GM12878 (cell line): ENCODE data around the gene CCDC97. TPM values are rescaled to one million over a fixed set of nuclear protein-coding genes. Genes with fewer than 3 reads are reported as not detected.

Source experiments
- ATAC-seq: fragments of 200-7000 bp; cut with Tn5 transposase; 3 replicates; pipeline ENCODE4 v1.9.1; 2020; ENCODE audit warnings: mild to moderate bottlenecking, moderate library complexity
- BruUV-seq: library from RNA; stranded (reverse); fragments of 400-500 nt; replicated peaks from 2 replicates; lab custom pipeline; 2021; lab: Mats Ljungman, UMichigan
- CTCF ChIA-PET: fragments of 300-600 bp; sonication (Branson Sonifier 250); formaldehyde crosslinking; extraction: SDS; loops from one replicate; lab custom pipeline; 2021; ENCODE audit warnings: inconsistent platforms; lab: Yijun Ruan, JAX
- POLR2A ChIA-PET: fragments of 350-600 bp; formaldehyde crosslinking; extraction: SDS; loops from one replicate; lab custom pipeline; 2021; ENCODE audit warnings: inconsistent platforms; lab: Charles Lee
- RAD21 ChIA-PET: fragments of 300-600 bp; sonication (Branson Sonifier 250); formaldehyde crosslinking; loops from one replicate; lab custom pipeline; 2023; ENCODE audit warnings: antibody characterized with exemption; ENCODE audit not compliant: unreplicated experiment; lab: Charles Lee
- SMC1A ChIA-PET: fragments of 300-600 bp; sonication (Branson Sonifier 250); formaldehyde crosslinking; loops from one replicate; lab custom pipeline; 2023; ENCODE audit not compliant: unreplicated experiment, uncharacterized antibody; lab: Charles Lee
- DNase-seq: peaks from one replicate; pipeline ENCODE4 v3.0.0-alpha.2; 2011; ENCODE audit warnings: low read depth, low spot score
- FAIRE-seq: peaks from 3 replicates; lab custom pipeline; 2011; peaks lifted over from hg19 to GRCh38; lab: Jason Lieb, UNC
- H2AFZ ChIP-seq: 2 replicates; pipeline ENCODE4 v1.6.0; 2011; ENCODE audit warnings: low read depth, low read length, control low read depth; ENCODE audit not compliant: control insufficient read depth
- H3K27ac ChIP-seq: 2 replicates; pipeline ENCODE4 v1.5.1; 2011; ENCODE audit warnings: control low read depth; ENCODE audit not compliant: control insufficient read depth, insufficient read depth
- H3K27me3 ChIP-seq, 2 experiments: replicated peaks in 1 of 2; 2 replicates each; pipeline versions ENCODE4 v1.6.0 to v1.6.1; 2011; ENCODE audit warnings: low read length in 1 of 2; ENCODE audit not compliant: control insufficient read depth in 2 of 2, insufficient read depth in 2 of 2
- H3K36me3 ChIP-seq, 2 experiments: 2 replicates each; pipeline ENCODE4 v1.5.1; 2011; ENCODE audit warnings: low read length in 1 of 2; ENCODE audit not compliant: control insufficient read depth in 2 of 2, insufficient read depth in 2 of 2
- H3K4me1 ChIP-seq: 2 replicates; pipeline ENCODE4 v1.6.1; 2011; ENCODE audit warnings: mild to moderate bottlenecking, low read length, moderate library complexity, mixed read lengths; ENCODE audit not compliant: control insufficient read depth, insufficient read depth
- H3K4me2 ChIP-seq: 2 replicates; pipeline ENCODE4 v1.6.0; 2011; ENCODE audit warnings: control low read depth; ENCODE audit not compliant: control insufficient read depth, insufficient read depth
- H3K4me3 ChIP-seq: fragments of 200-600 bp; sonication (generic); 2 replicates; pipeline ENCODE4 v1.5.1; 2016
- H3K79me2 ChIP-seq: 2 replicates; pipeline ENCODE4 v1.6.0; 2011; ENCODE audit warnings: low read length; ENCODE audit not compliant: control insufficient read depth, insufficient read depth
- H3K9ac ChIP-seq: 2 replicates; pipeline ENCODE4 v1.8.0; 2011; ENCODE audit warnings: low read length, control low read depth, mixed read lengths; ENCODE audit not compliant: control insufficient read depth, insufficient read depth
- H3K9me3 ChIP-seq: replicated peaks from 3 replicates; pipeline ENCODE4 v1.5.1; 2011; ENCODE audit warnings: mild to moderate bottlenecking, low read length; ENCODE audit not compliant: control insufficient read depth, insufficient read depth
- H4K20me1 ChIP-seq: 2 replicates; pipeline ENCODE4 v1.6.0; 2011; ENCODE audit not compliant: control insufficient read depth, insufficient read depth
- ASH2L ChIP-seq: fragments of 300-600, 200-600 bp; sonication (generic); IDR thresholded peaks from 2 replicates; pipeline ENCODE4 v1.6.1; 2017; ENCODE audit warnings: low read depth, mild to moderate bottlenecking, borderline replicate concordance
- CREM ChIP-seq: IDR thresholded peaks from 2 replicates; pipeline ENCODE4 v1.6.1; 2014; ENCODE audit warnings: antibody characterized with exemption, low read depth
- E2F4 ChIP-seq: IDR thresholded peaks from 2 replicates; pipeline ENCODE4 v1.6.1; 2012; ENCODE audit warnings: low read depth, low read length, improper control_type of control experiment
- EGR1 ChIP-seq, 2 experiments: IDR thresholded peaks; 1 replicate in 1 of 2; 2 replicates in 1 of 2; pipeline ENCODE4 v1.6.1; 2011 to 2012; ENCODE audit warnings: low read depth in 2 of 2, low read length in 2 of 2, borderline replicate concordance in 1 of 2, mild to moderate bottlenecking in 1 of 2, moderate library complexity in 1 of 2
- HSF1 ChIP-seq: fragments of 150-350 bp; IDR thresholded peaks from 2 replicates; pipeline ENCODE4 v1.6.1; 2014; ENCODE audit warnings: mild to moderate bottlenecking, low read depth, low read length
- IKZF1 ChIP-seq: fragments of 450-650 bp; conservative IDR thresholded peaks from 2 replicates; pipeline ENCODE4 v1.6.1; 2017; ENCODE audit warnings: antibody characterized with exemption, mild to moderate bottlenecking
- MTA2 ChIP-seq: fragments of 450-650 bp; IDR thresholded peaks from 2 replicates; pipeline ENCODE4 v1.6.1; 2016; ENCODE audit warnings: low read depth, mild to moderate bottlenecking, moderate library complexity
- MXI1 ChIP-seq: fragments of 150-350 bp; IDR thresholded peaks from 2 replicates; pipeline ENCODE4 v1.6.1; 2011; ENCODE audit warnings: low read depth, mild to moderate bottlenecking, inconsistent platforms, low read length, improper control_type of control experiment
- NFYA ChIP-seq: IDR thresholded peaks from 2 replicates; pipeline ENCODE4 v1.6.1; 2011; ENCODE audit warnings: low read depth, mild to moderate bottlenecking, low read length, improper control_type of control experiment, borderline replicate concordance
- POLR2AphosphoS5 ChIP-seq: IDR thresholded peaks from 2 replicates; pipeline ENCODE4 v1.6.1; 2011; ENCODE audit warnings: mild to moderate bottlenecking, low read length, inconsistent platforms
- RAD21 ChIP-seq: IDR thresholded peaks from 2 replicates; pipeline ENCODE4 v1.6.1; 2011; ENCODE audit warnings: mild to moderate bottlenecking, low read depth, low read length, moderate library complexity; ENCODE audit not compliant: insufficient read depth
- SP1 ChIP-seq: IDR thresholded peaks from one replicate; pipeline ENCODE4 v1.6.1; 2011; ENCODE audit warnings: low read depth, low read length
- STAT3 ChIP-seq: IDR thresholded peaks from 2 replicates; pipeline ENCODE4 v1.6.1; 2011; ENCODE audit warnings: low read depth, low read length, improper control_type of control experiment
- TAF1 ChIP-seq: IDR thresholded peaks from 2 replicates; pipeline ENCODE4 v1.6.1; 2011; ENCODE audit warnings: mild to moderate bottlenecking, low read depth, low read length, borderline replicate concordance
- TBL1XR1 ChIP-seq: IDR thresholded peaks from 2 replicates; pipeline ENCODE4 v1.6.1; 2012; ENCODE audit warnings: low read depth, low read length, improper control_type of control experiment
- TCF7 ChIP-seq: IDR thresholded peaks from 2 replicates; pipeline ENCODE4 v1.6.1; 2014; ENCODE audit warnings: antibody characterized with exemption, borderline replicate concordance
- ZBTB4 ChIP-seq: fragments of 450-650 bp; formaldehyde crosslinking; IDR thresholded peaks from 2 replicates; pipeline ENCODE4 v1.4.0; 2022; ENCODE audit warnings: mild to moderate bottlenecking, moderate library complexity
- ZZZ3 ChIP-seq: IDR thresholded peaks from 2 replicates; pipeline ENCODE4 v1.6.1; 2011; ENCODE audit warnings: low read depth; ENCODE audit not compliant: control insufficient read depth, insufficient read length
- WGBS: methylation state at CpG from one replicate; pipeline ENCODE4 v1.1.6; 2016; ENCODE audit warnings: low lambda C conversion rate; ENCODE audit not compliant: insufficient replicate concordance, insufficient coverage; ENCODE audit errors: missing lambda C conversion rate; 5-methylcytosine and 5-hydroxymethylcytosine counted together
- in situ Hi-C: fragments of 300-500 bp; cut with MboI; formaldehyde crosslinking; loops from 9 replicates; pipeline ENCODE4 v1.14.3; 2018; ENCODE audit warnings: mixed read lengths
- intact Hi-C: fragments of 100-400 bp; cut with micrococcal nuclease; formaldehyde crosslinking; loops from one replicate; pipeline ENCODE4 v1.14.2; 2022; ENCODE audit not compliant: unreplicated experiment
- polyA plus RNA-seq, 11 experiments: library from polyadenylated mRNA; depleted of rRNA in 4 of 11; unstranded in 6 of 11; stranded (reverse) in 5 of 11; fragments of >200 nt; fragmentation: Nextera tagmentation in 4 of 11; fragmentation: Illumina TruSeq in 1 of 11; extraction: Ambion mirVana in 4 of 11; extraction: Trizol in 1 of 11; gene quantifications; 1 replicate in 1 of 11; 2 replicates in 10 of 11; pipeline versions ENCODE4 v1.2.1 to v1.2.3, GENCODE V29; 2011 to 2016; ENCODE audit warnings: inconsistent platforms in 2 of 11, missing spikeins in 2 of 11, low read depth in 1 of 11
- total RNA-seq, 4 experiments: library from RNA; depleted of rRNA in 3 of 4; stranded (reverse); fragments of >200 nt in 3 of 4; fragmentation: Illumina TruSeq in 1 of 4; extraction: Trizol in 1 of 4; gene quantifications; 2 replicates each; pipeline versions ENCODE4 v1.2.1 to v1.2.3, GENCODE V29; 2013 to 2021

CCDC97 gene
- total and polyA plus RNA-seq, 10 of the 15 experiments (the other 5 are each of a cell fraction or from before 2014, with no cell fraction given): 1.8 to 34.1 (median 18.8) TPM

- Histone ChIP-seq H3K9me3 (no peaks in the 10 kb centered on the region), H3K9ac (peak overlapping the region; percentile 100), H3K4me2 (peak overlapping the region; percentile 82), H3K79me2 (peaks cover 55% of the 10 kb centered on the region), H4K20me1 (no peaks in the 10 kb centered on the region), H3K36me3 (peaks cover 5 to 12% of the 10 kb centered on the region in 2 experiments), H3K4me3 (peak overlapping the region; percentile 95), H3K4me1 (no peaks in the 10 kb centered on the region), H3K27ac (peak overlapping the region; percentile 100), H3K27me3 (no peaks in the 10 kb centered on the region), H2AFZ (no peak overlapping the region)
- DNase-seq (no peak), FAIRE-seq (no peak), ATAC-seq (no peak)
- ChIA-PET POLR2A (interaction anchor here (0.5 to 2.8 kb wide), 6 partner anchors 12 to 487 kb away, joined by 3 to 13 read pairs (median 4); partner anchors contain the start of gene RAB4B), CTCF (interaction anchor here (1.0 to 5.7 kb wide), 4 partner anchors 32 to 98 kb away, joined by 3 to 84 read pairs (median 10); partner anchors contain the start of genes B9D2 and CCDC97), RAD21 (interaction anchor here (0.6 to 5.3 kb wide), 5 partner anchors 32 to 99 kb away, joined by 3 to 42 read pairs (median 18); partner anchors contain the start of genes B9D2 and CCDC97), SMC1A (interaction anchor here (0.7 to 5.5 kb wide), 8 partner anchors 12 to 99 kb away, joined by 3 to 34 read pairs (median 5); partner anchors contain the start of gene B9D2)
- BruUV-seq: TSS peak; percentile 6
- in situ Hi-C loops: no loop called here
- intact Hi-C loops: no loop called here
- 1% methylated on average over 17 of the region's 17 CpGs for WGBS
- TF ChIP-seq EGR1 (IDR thresholded peaks at IDR 0.05; ENCODE audit: borderline replicate concordance in 1 of 2, low read depth in 2 of 2, low read length in 2 of 2): no peak
- TF ChIP-seq TCF7: no peak
- no peak for TF ChIP-seq MTA2
- no peak for TF ChIP-seq IKZF1
- TF ChIP-seq ZZZ3: no peak
- TF ChIP-seq ZBTB4 (CRISPR knock-in tag): no peak
- TF ChIP-seq TAF1: 0 out of 2 replicates have a peak, but pooled peaks have one; percentile 35
- no peak for TF ChIP-seq ASH2L
- no peak for TF ChIP-seq MXI1
- no peak for TF ChIP-seq RAD21
- no peak for TF ChIP-seq TBL1XR1
- no peak for TF ChIP-seq NFYA
- TF ChIP-seq CREM: no peak
- TF ChIP-seq E2F4: no peak
- no peak for TF ChIP-seq STAT3
- TF ChIP-seq SP1: no peak
- TF ChIP-seq HSF1: no peak
- TF ChIP-seq POLR2AphosphoS5: 0 out of 2 replicates have a peak, but pooled peaks have one; percentile 10
These were observed 44.4 kb upstream of the CCDC97 start for GRCh38 chr19:41265395-41266153.
